NK-92 (cell line): Measurements from ENCODE around the gene MMS22L.

Source experiments
- DNase-seq: peaks from one replicate; lab custom pipeline; 2025; ENCODE audit not compliant: unreplicated experiment; lab: John Stamatoyannopoulos, UW

MMS22L gene

DNA sequence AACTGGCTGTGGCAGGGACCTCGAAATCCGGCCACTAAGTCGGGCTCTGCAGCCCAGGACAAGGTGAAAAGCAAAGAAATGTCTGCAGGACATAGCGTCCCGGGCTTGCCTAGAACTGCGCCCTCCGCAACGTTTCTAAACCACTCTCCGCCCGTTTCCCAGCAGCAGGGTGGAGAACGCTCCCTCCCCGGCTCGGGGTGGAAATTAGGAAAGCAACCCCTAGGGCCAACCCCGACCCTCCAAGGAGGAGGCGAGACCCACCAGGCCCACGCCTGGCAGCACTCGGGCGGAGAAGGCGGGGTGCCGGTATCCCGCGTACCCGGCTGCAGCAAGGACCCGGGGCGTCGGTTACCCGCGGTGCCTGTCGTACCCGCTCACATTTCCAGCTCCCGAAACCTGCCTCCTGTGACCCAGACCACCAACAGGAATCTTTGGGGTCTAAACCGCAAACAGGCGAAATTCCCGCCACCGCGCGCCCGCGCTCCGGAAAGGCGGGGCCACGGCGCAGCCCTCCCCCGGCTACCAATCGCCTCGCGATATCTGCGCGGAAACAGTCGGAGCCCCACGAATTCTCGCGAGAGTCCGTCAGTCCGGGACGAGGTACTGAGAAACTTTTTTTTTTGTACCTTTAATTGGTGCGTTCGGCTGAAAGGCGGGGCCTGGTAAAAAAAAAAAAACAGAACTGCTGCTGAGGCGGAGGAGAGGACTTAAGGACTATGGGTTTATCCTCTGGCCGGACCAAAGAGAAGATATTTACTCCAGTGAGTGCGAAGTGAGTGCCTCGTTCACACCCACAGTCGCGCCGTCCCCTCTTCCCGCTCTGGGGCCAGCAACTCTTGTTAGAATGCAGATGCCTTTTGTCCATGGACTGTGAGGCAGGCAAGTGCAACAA lies at the start of gene MMS22L:
Gene MMS22L, minus strand, starts transcription at position 491 of the 892 bp plus-strand sequence. CDS start 739 bp downstream, outside the sequence.
- DNase-seq, result peak; percentile 52

DNA sequence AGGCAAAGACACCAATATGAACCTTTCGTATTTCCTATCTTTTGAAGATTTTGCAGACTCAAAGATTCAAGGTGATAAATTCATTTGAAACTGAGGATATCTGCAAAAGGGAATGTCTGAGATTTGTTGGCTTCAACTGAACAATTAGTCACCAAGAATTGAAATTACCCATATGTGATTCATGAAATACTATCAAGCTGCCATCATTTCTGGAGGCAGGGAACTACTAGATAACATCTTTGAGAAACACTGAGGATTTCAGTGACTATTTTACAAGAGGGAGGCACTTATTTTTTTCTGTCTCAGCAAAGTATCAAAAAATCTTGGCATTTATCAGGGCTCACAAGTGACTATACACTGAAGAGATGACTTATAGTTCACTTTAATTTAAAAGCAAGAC lies 39.8 kb upstream of the MMS22L start:
- no peak for DNase-seq

DNA sequence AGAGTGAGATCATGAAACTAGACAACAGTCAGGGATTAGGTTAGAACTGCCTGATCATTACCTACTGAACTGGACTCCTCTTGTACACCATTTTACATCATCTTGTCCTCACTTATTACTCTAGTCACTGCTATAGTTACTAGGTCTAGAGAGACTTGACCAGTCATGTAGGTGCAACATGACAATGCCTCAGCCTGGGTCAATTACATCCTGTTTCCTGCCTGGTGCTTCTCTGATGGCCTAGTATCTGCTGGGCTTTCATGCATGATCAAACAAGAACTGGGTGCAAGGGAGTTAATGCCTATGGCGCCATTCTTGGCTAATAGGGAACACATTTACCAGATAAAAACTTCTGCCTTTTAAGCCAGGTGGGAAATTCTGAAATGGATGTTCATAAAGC lies 39.2 kb upstream of the MMS22L start:
- DNase-seq, result no peak

- no peak for DNase-seq
Measured at GRCh38 chr6:97316978-97317377, 34.0 kb upstream of the MMS22L start.

- DNase-seq, result no peak
Measured at GRCh38 chr6:97312241-97312640, 29.2 kb upstream of the MMS22L start.

GRCh38 chr6:97306544-97307320 lies 23.7 kb upstream of the MMS22L start:
- DNase-seq, result no peak

DNA sequence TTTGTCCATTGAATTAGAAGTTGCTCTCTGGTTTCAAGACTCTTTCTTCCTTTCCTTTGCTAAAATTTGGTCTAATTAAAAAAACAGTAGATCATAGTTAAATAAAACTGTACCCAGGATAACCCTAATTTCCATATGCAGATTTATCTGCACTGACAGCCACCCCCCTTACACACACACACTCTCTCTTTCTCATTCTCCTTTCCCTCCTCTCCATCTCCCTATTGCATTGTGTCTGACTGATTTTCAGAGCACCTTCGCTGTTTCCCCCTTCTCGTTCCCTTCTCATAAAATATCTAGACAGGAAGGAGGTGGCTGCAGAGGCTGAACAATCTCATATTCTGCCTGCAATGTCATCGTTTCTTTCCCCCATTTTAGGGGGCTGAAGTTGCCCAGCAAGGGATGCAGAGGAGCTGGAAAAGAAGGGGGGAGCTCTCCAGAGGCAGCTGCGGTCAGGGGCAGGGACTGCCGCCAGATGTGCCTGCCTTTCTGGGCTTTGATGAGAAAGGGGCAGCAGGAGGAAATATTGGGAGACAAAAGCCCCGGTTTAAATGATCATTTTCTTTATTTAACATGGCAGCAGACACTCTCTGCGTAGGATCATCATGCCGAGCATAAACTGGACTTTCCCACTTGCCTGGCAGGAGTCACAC lies 22.5 kb upstream of the MMS22L start:
- DNase-seq, result no peak

DNA sequence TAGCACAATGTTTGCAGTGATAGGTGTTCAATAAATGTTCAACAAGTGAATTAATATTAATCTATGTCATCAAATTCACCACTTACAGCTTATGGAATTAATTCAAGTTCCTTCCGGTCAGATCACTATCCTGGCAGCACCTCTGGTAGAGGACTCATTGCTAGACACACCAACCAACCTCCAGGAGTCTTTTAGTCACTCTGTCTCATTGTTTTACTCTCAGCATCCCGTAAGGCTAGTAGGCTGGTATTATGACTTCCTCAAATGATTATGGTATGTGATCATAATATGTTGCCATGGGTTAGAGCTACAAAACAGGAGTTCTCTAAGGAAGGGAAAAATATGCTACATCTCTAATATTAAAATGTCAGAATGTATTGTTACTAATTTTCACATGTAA lies 21.7 kb upstream of the MMS22L start:
- no peak for DNase-seq

- DNase-seq, result no peak
Measured at GRCh38 chr6:97294451-97294850, 11.4 kb upstream of the MMS22L start.

DNA sequence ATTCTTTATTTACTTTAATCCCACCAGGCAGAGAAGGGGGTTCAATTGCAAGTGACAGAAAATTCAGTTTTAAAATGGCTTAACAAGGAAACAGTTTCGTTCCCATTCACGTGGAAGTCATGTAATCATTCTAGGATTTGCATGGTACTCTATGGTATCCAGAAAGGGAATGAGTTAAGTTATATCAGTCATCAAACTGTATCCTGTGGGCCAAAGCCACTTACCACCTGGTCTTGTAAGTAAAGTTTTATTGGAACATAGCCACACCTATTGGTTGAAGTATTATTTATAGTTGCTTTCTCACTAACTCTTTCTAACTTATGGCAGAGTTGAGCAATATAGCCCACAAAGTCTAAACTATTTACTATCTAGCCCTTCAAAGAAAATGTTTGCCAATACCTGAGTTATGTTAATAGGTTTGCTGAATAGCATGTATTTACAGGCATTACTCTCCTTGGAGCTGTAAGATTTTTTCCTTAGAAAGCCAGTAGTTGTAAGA lies 10.2 kb upstream of the MMS22L start:
- DNase-seq, result no peak

GRCh38 chr6:97292671-97293070 lies 9.7 kb upstream of the MMS22L start:
- DNase-seq, result no peak

DNA sequence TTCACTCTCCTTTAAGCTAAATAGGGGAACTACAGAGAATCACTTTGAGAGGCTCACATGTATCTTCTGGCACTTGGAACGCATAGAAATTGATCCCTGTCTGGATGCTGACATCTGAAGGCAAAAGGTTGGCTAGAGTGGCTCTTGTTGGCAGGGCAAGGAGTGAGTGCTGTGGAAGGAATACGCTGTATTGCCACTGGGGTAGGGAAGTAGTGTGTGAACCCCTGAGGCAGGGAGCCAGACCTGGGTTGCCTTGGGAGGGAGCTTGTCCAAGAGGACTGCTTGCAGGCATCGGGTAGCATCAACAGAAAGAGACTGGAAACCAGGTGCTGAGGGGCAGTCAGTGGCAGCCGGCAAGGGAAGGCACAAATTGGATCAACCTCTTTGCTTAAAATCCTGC lies 8.9 kb upstream of the MMS22L start:
- no peak for DNase-seq

- no peak for DNase-seq
Measured at GRCh38 chr6:97289332-97289731, 6.3 kb upstream of the MMS22L start.

GRCh38 chr6:97288188-97288587 lies 5.2 kb upstream of the MMS22L start:
- DNase-seq, result no peak

DNA sequence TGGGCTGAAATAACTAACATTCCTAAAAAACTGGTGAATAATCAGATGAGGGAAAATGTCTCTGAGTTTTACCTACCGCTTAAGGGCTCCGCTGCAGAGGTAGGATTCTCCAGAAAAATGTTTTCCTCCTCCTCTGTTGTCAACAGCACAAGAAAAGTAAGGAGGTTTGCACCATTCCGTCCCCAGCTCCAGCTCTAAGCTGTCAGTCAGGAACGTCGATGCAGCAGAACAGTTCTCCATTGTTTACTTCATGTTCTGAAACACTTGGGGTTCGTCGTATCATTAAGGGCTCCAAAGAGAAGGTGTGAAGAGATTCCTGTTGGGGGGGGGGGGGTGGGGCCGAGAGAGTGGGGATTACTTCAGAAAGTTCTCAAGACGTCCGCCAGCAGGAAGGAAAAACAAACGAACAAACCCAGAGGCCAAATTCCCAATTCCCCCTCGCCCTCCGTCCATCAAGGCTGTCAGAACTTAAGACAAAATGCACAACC lies 734 bp downstream of the MMS22L start:
- no peak for DNase-seq

DNA sequence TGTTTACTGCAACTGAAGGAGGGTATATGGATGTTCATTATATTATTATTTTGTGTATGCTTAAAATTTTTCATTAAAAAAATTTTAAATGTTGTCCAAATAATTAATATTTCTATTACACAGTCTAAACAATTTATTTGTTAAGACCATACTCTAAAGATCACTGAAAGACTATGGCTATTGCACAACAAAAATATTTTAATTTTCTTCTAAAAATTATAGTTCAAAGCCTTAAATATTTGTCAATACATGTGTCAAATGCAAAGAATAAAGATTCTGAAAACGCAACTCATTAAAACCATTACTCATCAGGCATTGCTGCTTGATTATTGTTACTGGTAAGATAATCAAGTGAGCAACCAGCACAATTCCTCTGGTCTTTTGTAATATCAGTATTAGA lies 2.2 kb downstream of the MMS22L start:
- DNase-seq, result no peak

DNA sequence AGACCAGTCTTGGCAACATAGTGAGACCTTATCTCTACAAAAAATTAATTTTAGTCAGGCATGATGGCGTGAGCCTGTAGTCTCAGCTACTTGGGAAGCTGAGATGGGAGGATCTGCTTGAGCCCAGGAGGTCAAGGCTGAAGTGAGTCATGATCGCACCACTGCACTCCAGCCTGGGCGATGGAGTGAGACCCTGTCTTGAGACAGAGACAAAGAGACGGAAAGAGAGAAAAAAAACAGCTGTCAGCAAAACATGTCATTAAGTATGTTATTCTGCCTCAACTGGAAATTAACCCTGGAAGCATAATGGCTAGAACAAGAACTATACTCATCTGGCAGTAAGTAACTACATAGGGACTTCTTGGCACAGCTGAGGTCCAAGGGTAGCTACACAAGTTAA lies 7.2 kb downstream of the MMS22L start:
- DNase-seq, result no peak

- no peak for DNase-seq
Measured at GRCh38 chr6:97269821-97270220, 13.2 kb downstream of the MMS22L start.

DNA sequence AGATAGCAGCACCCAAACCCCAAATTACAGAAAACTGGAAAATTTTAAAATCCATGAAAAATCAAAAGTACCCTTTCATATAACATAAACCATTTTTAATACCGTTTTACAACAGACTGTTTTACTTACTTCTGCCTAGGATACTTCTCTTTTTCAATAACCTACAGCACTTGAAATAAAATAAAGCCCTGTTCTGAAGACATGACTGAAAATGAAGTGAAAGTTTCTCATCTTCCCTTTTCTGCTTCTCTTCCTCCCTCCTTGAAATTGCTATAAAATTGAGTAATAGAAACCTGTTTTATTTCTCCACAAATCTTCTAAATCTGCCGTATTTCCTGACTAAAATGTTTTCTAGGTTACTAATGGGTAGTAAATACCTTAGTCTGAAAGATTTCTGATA lies 20.3 kb downstream of the MMS22L start:
- no peak for DNase-seq

DNA sequence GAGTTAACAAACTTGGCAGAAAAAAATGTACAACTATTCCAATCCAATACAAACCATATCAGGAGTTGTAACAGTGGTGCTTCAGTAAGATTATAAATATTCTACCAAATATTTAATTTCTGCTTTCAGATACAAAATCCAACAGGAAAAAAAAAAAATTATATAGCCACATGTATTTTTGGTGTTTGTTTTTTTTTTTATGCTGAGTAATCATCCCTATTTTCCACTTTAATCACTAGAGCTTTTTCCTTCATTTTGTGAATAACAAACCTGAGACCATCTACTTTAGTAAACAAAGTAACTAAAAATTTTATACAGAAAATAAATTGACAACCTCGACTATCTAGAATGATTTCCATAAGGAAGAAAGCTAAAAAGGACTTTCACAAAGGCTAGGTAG lies 36.2 kb downstream of the MMS22L start:
- no peak for DNase-seq

DNA sequence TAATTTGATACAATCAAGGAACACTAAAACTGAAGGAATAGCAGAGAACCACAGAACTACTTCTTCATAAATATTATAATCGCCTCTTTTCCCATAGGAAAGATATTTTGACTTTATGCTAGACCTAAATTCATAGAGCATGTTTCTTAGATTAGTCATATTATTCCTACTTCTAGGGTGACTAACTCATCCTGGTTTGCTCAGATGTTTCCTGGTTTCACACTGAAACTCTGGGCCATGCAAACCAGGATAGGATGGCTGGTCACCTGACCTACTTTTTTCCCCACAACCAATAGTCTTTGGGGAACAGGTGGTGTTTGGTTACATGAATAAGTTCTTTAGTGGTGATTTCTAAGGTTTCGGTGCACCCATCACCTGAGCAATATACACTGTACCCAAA lies 42.8 kb downstream of the MMS22L start:
- no peak for DNase-seq
